ENCODE results near the gene BEND7.

GRCh38 chr10:13502380-13502779 lies 26.4 kb downstream of the BEND7 start:
- no peak for TF ChIP-seq CTCF (optimal IDR thresholded peaks at IDR 0.05 in 1 of 3, IDR thresholded peaks at IDR 0.05 in 1 of 3, conservative IDR thresholded peaks at IDR 0.05 in 1 of 3; ENCODE audit: extremely low read depth in 1 of 3, insufficient read depth in 2 of 3, low read length in 3 of 3)
- TF ChIP-seq EZH2 (IDR thresholded peaks at IDR 0.05; ENCODE audit: low read length) = no peak
